RWPE2 (cell line): ENCODE results near the gene SULF2.

Experiments used
- ATAC-seq: fragments of 200-7000 bp; cut with Tn5 transposase; 3 replicates; pipeline ENCODE4 v1.9.1; 2021; ENCODE audit warnings: low read depth
- DNase-seq: peaks from one replicate; pipeline ENCODE4 v3.0.0-alpha.2; 2020; ENCODE audit warnings: low spot score
- H3K27ac ChIP-seq: fragments of 450-650 bp; 2 replicates; pipeline ENCODE4 v1.5.1; 2017; ENCODE audit warnings: mild to moderate bottlenecking; ENCODE audit not compliant: poor library complexity, severe bottlenecking
- H3K27me3 ChIP-seq: fragments of 250-450 bp; sonication (Bioruptor Pico); 2 replicates; pipeline ENCODE4 v1.5.1; 2021; ENCODE audit warnings: mild to moderate bottlenecking, moderate library complexity; ENCODE audit not compliant: insufficient read depth, poor library complexity, severe bottlenecking
- H3K36me3 ChIP-seq: fragments of 250-450 bp; sonication (Bioruptor Pico); 2 replicates; pipeline ENCODE4 v1.5.1; 2020; ENCODE audit warnings: low read depth, mild to moderate bottlenecking, moderate library complexity
- H3K4me1 ChIP-seq: fragments of 250-450 bp; sonication (Bioruptor Pico); 2 replicates; pipeline ENCODE4 v1.5.1; 2021; ENCODE audit warnings: mild to moderate bottlenecking, moderate library complexity; ENCODE audit not compliant: insufficient read depth, poor library complexity, severe bottlenecking
- H3K4me3 ChIP-seq: fragments of 250-450 bp; sonication (Bioruptor Pico); 2 replicates; pipeline ENCODE4 v1.5.1; 2021; ENCODE audit warnings: mild to moderate bottlenecking, moderate library complexity; ENCODE audit not compliant: severe bottlenecking
- H3K9me3 ChIP-seq: fragments of 250-450 bp; sonication (Bioruptor Pico); 2 replicates; pipeline ENCODE4 v1.5.1; 2021; ENCODE audit warnings: mild to moderate bottlenecking, moderate library complexity; ENCODE audit not compliant: severe bottlenecking
- TF ChIP-seq, protein P1 (sequence below): fragments of 450-650 bp; IDR thresholded peaks from one replicate; pipeline ENCODE4 v1.5.1; 2017; ENCODE audit warnings: mild to moderate bottlenecking, moderate library complexity; ENCODE audit not compliant: poor library complexity, severe bottlenecking

Gene SULF2

DNA sequence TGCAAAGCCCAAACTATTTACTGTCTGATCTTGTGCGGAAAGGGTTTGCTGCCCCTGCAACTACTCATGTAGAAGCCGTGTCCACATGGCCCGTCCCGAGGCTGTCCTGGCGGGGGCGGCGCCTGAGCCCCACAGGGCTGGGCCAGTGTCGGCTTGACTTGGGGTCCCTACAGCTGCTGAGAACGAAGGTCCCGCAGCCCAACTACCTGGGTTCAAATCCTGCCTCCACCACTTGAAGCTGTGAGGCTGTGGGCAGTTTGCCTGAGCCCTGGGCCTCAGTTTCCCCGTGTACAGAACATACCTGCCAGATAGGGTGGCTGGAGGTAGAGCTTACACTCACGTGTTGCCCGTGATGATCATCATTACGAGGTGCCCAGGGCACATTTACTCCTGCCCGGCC is 111.1 kb downstream of the SULF2 start:
- ATAC-seq (no peak), DNase-seq (peak; percentile 71)
- TF ChIP-seq, protein P1, sequence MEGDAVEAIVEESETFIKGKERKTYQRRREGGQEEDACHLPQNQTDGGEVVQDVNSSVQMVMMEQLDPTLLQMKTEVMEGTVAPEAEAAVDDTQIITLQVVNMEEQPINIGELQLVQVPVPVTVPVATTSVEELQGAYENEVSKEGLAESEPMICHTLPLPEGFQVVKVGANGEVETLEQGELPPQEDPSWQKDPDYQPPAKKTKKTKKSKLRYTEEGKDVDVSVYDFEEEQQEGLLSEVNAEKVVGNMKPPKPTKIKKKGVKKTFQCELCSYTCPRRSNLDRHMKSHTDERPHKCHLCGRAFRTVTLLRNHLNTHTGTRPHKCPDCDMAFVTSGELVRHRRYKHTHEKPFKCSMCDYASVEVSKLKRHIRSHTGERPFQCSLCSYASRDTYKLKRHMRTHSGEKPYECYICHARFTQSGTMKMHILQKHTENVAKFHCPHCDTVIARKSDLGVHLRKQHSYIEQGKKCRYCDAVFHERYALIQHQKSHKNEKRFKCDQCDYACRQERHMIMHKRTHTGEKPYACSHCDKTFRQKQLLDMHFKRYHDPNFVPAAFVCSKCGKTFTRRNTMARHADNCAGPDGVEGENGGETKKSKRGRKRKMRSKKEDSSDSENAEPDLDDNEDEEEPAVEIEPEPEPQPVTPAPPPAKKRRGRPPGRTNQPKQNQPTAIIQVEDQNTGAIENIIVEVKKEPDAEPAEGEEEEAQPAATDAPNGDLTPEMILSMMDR, result no peak
- H3K36me3 ChIP-seq, result peaks cover 80% of the 10 kb centered on the region
- H3K4me1 ChIP-seq, result no peaks in the 10 kb centered on the region
- no peak overlapping the region for H3K27ac ChIP-seq
- no peaks in the 10 kb centered on the region for H3K9me3 ChIP-seq
- no peak overlapping the region for H3K4me3 ChIP-seq
- H3K27me3 ChIP-seq, result no peaks in the 10 kb centered on the region

DNA sequence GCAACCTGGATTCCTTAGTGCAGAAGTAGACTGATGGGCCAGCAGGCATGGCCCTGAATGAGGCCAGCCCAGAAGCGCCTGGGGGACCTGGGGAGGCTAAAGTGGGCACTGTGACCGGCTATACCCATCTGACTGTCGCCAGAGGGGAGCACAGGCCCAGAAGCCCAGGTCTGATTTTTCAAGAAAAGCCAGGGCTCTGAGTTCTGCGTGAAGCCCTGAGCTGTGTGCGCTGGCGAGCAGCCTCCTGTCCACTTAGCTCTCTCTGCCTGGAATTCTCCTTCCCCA is 111.7 kb downstream of the SULF2 start:
- DNase-seq, result no peak
- Histone ChIP-seq H3K27me3 (no peaks in the 10 kb centered on the region), H3K4me3 (no peak overlapping the region), H3K27ac (no peak overlapping the region), H3K9me3 (no peaks in the 10 kb centered on the region), H3K36me3 (peaks cover 81% of the 10 kb centered on the region), H3K4me1 (no peaks in the 10 kb centered on the region)
- TF ChIP-seq, protein P1, result no peak
- ATAC-seq, result no peak

DNA sequence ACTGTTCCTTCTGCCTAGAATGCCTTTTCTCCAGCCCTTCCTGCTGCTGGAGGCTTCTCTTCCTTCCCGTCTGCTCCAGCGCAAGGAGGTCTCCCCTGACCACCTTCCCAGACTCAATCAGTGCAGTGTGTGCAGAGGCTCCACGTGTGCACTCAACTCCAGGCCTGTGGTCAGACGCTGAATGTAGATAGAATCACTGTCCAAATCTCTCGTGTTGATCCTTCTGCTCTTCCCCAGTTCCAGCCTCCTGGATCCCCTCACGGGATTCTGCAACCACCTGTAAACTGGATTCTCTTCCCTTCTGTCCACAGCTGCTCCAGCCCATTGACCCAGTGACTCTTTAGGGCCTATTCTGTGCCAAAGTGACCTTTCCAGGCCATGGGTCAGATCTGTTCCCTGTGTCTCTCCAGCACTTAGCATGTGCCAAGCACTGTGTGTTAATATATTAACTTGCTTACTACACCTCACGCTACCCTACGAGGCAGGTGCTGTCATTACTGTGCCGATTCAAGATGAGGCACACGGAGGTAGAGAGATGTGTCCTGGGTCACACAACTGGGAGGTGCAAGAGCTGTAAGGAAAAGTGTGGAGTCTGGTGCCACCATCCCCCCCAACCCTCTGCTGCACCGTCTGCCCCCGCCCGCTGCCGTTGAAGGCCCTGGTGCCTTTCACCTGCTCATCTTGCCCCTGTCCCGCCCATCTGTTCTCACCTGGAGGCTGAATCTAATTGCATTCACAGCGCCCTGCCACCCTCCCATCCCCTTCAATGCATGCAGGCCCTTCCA is 112.2 kb downstream of the SULF2 start:
- Histone ChIP-seq H3K27ac (no peak overlapping the region), H3K9me3 (no peaks in the 10 kb centered on the region), H3K36me3 (peaks cover 81% of the 10 kb centered on the region), H3K4me1 (no peaks in the 10 kb centered on the region), H3K4me3 (no peak overlapping the region), H3K27me3 (no peaks in the 10 kb centered on the region)
- TF ChIP-seq, protein P1, result no peak
- DNase-seq (peak; percentile 83), ATAC-seq (no peak)

DNA sequence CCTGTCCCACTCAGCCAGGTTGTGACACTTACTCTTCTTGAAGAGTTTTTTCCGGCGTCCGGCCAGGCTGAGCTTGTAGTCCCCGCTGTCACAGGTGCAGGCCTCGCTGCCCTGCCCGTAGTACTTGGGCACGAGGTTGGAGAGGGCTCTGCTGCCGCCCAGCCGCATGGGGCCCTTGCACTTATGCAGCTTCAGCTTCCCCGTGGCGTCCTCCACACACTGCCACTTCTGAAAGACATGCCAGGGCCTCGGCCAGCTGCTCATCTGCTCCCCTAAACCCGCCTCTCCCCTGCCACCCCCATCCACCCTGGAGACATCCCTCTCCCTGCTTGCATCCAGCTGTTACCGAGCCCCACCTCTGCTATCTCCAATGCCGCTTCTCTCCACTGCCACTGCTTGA is 113.1 kb downstream of the SULF2 start:
- Histone ChIP-seq H3K36me3 (peaks cover 75% of the 10 kb centered on the region), H3K9me3 (no peaks in the 10 kb centered on the region), H3K27me3 (no peaks in the 10 kb centered on the region), H3K27ac (no peak overlapping the region), H3K4me1 (no peaks in the 10 kb centered on the region), H3K4me3 (no peak overlapping the region)
- ATAC-seq (no peak), DNase-seq (peak; percentile 83)
- TF ChIP-seq, protein P1, result no peak

DNA sequence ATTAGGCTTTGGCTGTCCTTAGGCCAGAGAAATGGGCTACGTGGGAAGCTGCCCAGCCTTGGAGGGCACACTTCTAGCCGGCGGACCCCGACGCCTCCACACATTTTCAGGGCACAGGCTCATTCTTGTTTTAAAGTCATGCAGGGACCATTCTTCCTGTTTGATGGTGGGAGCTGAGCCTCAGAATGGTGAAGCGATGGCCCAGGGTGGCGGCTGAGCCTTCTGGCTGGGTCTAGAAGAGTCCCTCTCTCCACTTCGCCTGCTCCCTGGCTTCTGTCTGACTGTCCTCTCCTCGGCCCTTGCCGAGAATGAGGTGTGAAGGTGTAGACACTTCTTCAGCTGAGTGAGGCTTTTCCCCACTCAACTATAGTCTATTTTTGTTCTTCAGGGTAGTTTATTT is 114.4 kb downstream of the SULF2 start:
- H3K27ac ChIP-seq, result no peak overlapping the region
- no peak overlapping the region for H3K4me3 ChIP-seq
- no peak for ATAC-seq
- TF ChIP-seq, protein P1, result no peak
- peaks cover 69% of the 10 kb centered on the region for H3K36me3 ChIP-seq
- H3K9me3 ChIP-seq, result no peaks in the 10 kb centered on the region
- no peaks in the 10 kb centered on the region for H3K27me3 ChIP-seq
- peak; percentile 77 for DNase-seq
- H3K4me1 ChIP-seq, result no peaks in the 10 kb centered on the region
